HepG2 (cell line): Measurements from ENCODE around the gene PIP5KL1. TPM values are rescaled to one million over a fixed set of nuclear protein-coding genes. Genes with fewer than 3 reads are reported as not detected.

Experiments used
- FOXK2 ChIP-seq: fragments of 450-650 bp; IDR thresholded peaks from 2 replicates; pipeline ENCODE4 v1.6.1; 2016
- FOXO1 ChIP-seq: sonication (generic); formaldehyde crosslinking; IDR thresholded peaks from 2 replicates; pipeline ENCODE4 v1.4.0; 2020; ENCODE audit warnings: missing genetic modification reagents
- GABPB1 ChIP-seq: IDR thresholded peaks from 2 replicates; pipeline ENCODE4 v1.6.1; 2016; ENCODE audit warnings: mild to moderate bottlenecking, missing genetic modification reagents, moderate library complexity, missing compliant biosample characterization
- HOXA5 ChIP-seq: sonication (generic); formaldehyde crosslinking; IDR thresholded peaks from 2 replicates; pipeline ENCODE4 v1.4.0; 2020; ENCODE audit warnings: missing genetic modification reagents
- JUN ChIP-seq: sonication (generic); formaldehyde crosslinking; IDR thresholded peaks from 2 replicates; pipeline ENCODE4 v1.4.0; 2020; ENCODE audit warnings: mild to moderate bottlenecking, missing genetic modification reagents
- KLF12 ChIP-seq: sonication (generic); formaldehyde crosslinking; IDR thresholded peaks from 2 replicates; pipeline ENCODE4 v1.4.0; 2020; ENCODE audit warnings: missing genetic modification reagents, borderline replicate concordance
- NFYB ChIP-seq: sonication (generic); formaldehyde crosslinking; IDR thresholded peaks from 2 replicates; pipeline ENCODE4 v1.4.0; 2020; ENCODE audit warnings: missing genetic modification reagents
- POLR2AphosphoS5 ChIP-seq: IDR thresholded peaks from 2 replicates; pipeline ENCODE4 v1.6.1; 2012; ENCODE audit warnings: low read depth, low read length
- TCF12 ChIP-seq, 2 experiments: fragments of 450-650 bp in 1 of 2; sonication (generic) in 1 of 2; formaldehyde crosslinking in 1 of 2; IDR thresholded peaks; 2 replicates each; pipeline versions ENCODE4 v1.6.1 to v1.8.0; 2017 to 2022; ENCODE audit warnings: antibody characterized with exemption in 1 of 2, mild to moderate bottlenecking in 1 of 2, missing genetic modification reagents in 1 of 2, moderate library complexity in 1 of 2
- ZFYVE20 ChIP-seq: sonication (generic); formaldehyde crosslinking; IDR thresholded peaks from 2 replicates; pipeline ENCODE4 v1.8.0; 2023; ENCODE audit warnings: low read depth, mild to moderate bottlenecking, moderate library complexity, missing genetic modification reagents, borderline replicate concordance
- ZNF282 ChIP-seq: fragments of 450-650 bp; IDR thresholded peaks from 2 replicates; pipeline ENCODE4 v1.6.1; 2018; ENCODE audit not compliant: partially characterized antibody
- ZNF446 ChIP-seq: sonication (generic); formaldehyde crosslinking; IDR thresholded peaks from 2 replicates; pipeline ENCODE4 v1.5.0; 2020; ENCODE audit warnings: mild to moderate bottlenecking, missing genetic modification reagents
- ZNF567 ChIP-seq: sonication (generic); formaldehyde crosslinking; IDR thresholded peaks from 2 replicates; pipeline ENCODE4 v1.8.1; 2023; ENCODE audit warnings: mild to moderate bottlenecking, missing genetic modification reagents, borderline replicate concordance
- ZNF569 ChIP-seq: sonication (generic); formaldehyde crosslinking; IDR thresholded peaks from 2 replicates; pipeline ENCODE4 v1.5.0; 2020; ENCODE audit warnings: mild to moderate bottlenecking, missing genetic modification reagents, moderate library complexity, borderline replicate concordance
- ZSCAN25 ChIP-seq: sonication (generic); formaldehyde crosslinking; IDR thresholded peaks from 2 replicates; pipeline ENCODE4 v1.8.0; 2022; ENCODE audit warnings: mild to moderate bottlenecking, missing genetic modification reagents
- ZSCAN9 ChIP-seq: IDR thresholded peaks from 2 replicates; pipeline ENCODE4 v1.6.1; 2016; ENCODE audit warnings: borderline replicate concordance
- polyA plus RNA-seq, 8 experiments: library from polyadenylated mRNA; depleted of rRNA in 3 of 8; stranded (reverse) in 7 of 8; unstranded in 1 of 8; fragments of >200 nt; fragmentation: Illumina TruSeq in 4 of 8; extraction: Trizol in 4 of 8; gene quantifications; 2 replicates each; pipeline versions ENCODE4 v1.2.1 to v1.2.3, GENCODE V29; 2011 to 2016; ENCODE audit warnings: low read depth in 4 of 8, missing spikeins in 1 of 8, mixed read lengths in 1 of 8; ENCODE audit not compliant: insufficient read depth in 1 of 8
- total RNA-seq, 5 experiments: library from RNA; depleted of rRNA; stranded (reverse); fragments of >200 nt; fragmentation: Illumina TruSeq; extraction: Trizol; gene quantifications; 2 replicates each; pipeline ENCODE4 v1.2.3, GENCODE V29; 2016; ENCODE audit warnings: low read depth in 1 of 5
- TF ChIP-seq, protein P1 (sequence below): sonication (generic); formaldehyde crosslinking; IDR thresholded peaks from one replicate; pipeline ENCODE4 v1.5.1; 2020; ENCODE audit warnings: mild to moderate bottlenecking, missing genetic modification reagents; ENCODE audit errors: not compliant biosample characterization
- TF ChIP-seq, protein P2 (sequence below): sonication (generic); formaldehyde crosslinking; IDR thresholded peaks from 2 replicates; pipeline ENCODE4 v1.5.1; 2020; ENCODE audit warnings: missing genetic modification reagents, mild to moderate bottlenecking, borderline replicate concordance
- TF ChIP-seq, protein P3 (sequence below): sonication (generic); formaldehyde crosslinking; conservative IDR thresholded peaks from 2 replicates; pipeline ENCODE4 v1.4.0; 2020; ENCODE audit warnings: missing genetic modification reagents

The PIP5KL1 gene
- total and polyA plus RNA-seq, 2 of the 13 experiments (the other 11 are each of a cell fraction or from before 2014, with no cell fraction given) = 0.20 to 0.49 TPM

DNA sequence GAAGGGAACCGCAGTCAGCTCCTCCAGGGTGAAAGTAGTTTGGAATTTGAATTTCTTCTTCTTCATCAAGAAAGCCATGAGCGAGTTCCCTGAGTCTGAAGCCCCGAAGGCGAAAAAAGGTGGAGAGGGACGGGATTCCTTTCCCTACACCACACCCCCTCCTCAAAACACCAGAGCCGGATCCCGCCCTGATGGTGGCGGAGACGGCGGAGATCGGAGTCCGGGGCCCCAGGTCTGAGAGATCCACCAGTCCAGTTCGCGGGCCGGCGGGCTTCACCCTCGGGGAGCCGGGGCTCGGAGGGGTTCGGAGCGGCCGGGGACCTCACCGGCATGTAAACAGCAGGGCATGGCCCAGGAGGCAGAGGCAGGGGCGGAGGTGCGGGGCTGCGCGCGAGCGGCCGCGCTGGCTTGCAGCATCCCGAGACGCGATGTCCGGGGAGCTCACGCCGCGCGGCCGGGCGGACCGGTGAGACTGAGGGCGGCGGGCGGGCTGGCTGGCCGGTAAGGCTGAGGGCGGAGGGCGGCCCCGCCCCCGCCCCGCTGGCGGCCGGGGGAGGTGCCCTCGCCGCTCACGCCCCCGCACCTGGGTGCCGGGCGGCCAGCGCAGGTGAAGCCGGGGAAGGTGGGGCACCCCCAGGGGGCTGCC lies 49.6 kb upstream of the PIP5KL1 start (continued):
- TF ChIP-seq, protein P1, sequence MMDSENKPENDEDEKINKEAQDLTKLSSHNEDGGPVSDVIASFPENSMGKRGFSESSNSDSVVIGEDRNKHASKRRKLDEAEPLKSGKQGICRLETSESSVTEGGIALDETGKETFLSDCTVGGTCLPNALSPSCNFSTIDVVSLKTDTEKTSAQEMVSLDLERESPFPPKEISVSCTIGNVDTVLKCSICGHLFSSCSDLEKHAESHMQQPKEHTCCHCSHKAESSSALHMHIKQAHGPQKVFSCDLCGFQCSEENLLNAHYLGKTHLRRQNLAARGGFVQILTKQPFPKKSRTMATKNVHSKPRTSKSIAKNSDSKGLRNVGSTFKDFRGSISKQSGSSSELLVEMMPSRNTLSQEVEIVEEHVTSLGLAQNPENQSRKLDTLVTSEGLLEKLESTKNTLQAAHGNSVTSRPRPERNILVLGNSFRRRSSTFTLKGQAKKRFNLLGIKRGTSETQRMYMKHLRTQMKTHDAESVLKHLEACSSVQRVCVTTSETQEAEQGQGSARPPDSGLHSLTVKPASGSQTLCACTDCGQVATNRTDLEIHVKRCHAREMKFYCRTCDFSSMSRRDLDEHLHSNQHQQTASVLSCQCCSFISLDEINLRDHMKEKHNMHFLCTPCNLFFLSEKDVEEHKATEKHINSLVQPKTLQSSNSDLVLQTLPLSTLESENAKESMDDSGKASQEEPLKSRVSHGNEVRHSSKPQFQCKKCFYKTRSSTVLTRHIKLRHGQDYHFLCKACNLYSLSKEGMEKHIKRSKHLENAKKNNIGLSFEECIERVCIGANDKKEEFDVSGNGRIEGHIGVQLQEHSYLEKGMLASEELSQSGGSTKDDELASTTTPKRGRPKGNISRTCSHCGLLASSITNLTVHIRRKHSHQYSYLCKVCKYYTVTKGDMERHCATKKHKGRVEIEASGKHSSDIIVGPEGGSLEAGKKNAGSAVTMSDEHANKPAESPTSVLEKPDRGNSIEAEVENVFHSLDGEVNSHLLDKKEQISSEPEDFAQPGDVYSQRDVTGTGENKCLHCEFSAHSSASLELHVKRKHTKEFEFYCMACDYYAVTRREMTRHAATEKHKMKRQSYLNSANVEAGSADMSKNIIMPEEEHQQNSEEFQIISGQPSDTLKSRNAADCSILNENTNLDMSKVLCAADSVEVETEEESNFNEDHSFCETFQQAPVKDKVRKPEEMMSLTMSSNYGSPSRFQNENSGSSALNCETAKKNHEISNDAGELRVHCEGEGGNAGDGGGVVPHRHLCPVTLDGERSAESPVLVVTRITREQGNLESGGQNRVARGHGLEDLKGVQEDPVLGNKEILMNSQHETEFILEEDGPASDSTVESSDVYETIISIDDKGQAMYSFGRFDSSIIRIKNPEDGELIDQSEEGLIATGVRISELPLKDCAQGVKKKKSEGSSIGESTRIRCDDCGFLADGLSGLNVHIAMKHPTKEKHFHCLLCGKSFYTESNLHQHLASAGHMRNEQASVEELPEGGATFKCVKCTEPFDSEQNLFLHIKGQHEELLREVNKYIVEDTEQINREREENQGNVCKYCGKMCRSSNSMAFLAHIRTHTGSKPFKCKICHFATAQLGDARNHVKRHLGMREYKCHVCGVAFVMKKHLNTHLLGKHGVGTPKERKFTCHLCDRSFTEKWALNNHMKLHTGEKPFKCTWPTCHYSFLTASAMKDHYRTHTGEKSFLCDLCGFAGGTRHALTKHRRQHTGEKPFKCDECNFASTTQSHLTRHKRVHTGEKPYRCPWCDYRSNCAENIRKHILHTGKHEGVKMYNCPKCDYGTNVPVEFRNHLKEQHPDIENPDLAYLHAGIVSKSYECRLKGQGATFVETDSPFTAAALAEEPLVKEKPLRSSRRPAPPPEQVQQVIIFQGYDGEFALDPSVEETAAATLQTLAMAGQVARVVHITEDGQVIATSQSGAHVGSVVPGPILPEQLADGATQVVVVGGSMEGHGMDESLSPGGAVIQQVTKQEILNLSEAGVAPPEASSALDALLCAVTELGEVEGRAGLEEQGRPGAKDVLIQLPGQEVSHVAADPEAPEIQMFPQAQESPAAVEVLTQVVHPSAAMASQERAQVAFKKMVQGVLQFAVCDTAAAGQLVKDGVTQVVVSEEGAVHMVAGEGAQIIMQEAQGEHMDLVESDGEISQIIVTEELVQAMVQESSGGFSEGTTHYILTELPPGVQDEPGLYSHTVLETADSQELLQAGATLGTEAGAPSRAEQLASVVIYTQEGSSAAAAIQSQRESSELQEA (CRISPR knock-in tag) = no peak
- no peak for TF ChIP-seq POLR2AphosphoS5
- TF ChIP-seq HOXA5 (CRISPR knock-in tag) = peak; percentile 52; the same call in 1 of the 2 replicates
- no peak for TF ChIP-seq TCF12 (IDR thresholded peaks at IDR 0.05)
- TF ChIP-seq TCF12 (CRISPR knock-in tag; IDR thresholded peaks at IDR 0.05) = no peak
- TF ChIP-seq FOXO1 (CRISPR knock-in tag) = no peak
- TF ChIP-seq, protein P2, sequence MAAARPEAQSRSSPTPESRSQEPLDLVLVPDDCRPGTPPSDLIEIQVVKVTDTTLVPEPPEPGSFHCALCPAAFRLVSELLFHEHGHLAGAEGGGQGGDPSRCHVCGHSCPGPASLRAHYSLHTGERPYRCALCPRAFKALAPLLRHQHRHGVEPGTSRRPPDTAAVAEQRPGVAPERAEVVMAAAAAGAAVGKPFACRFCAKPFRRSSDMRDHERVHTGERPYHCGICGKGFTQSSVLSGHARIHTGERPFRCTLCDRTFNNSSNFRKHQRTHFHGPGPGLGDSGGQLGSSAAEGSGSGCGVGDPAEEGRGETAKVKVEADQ (CRISPR knock-in tag) = 0 out of 2 replicates have a peak, but pooled peaks have one; percentile 42
- TF ChIP-seq ZNF282 = no peak
- no peak for TF ChIP-seq KLF12 (CRISPR knock-in tag)
- no peak for TF ChIP-seq ZSCAN9 (CRISPR knock-in tag)
- no peak for TF ChIP-seq JUN (CRISPR knock-in tag)
- peak; percentile 8; the same call in 1 of the 2 replicates for TF ChIP-seq GABPB1
- TF ChIP-seq, protein P3, sequence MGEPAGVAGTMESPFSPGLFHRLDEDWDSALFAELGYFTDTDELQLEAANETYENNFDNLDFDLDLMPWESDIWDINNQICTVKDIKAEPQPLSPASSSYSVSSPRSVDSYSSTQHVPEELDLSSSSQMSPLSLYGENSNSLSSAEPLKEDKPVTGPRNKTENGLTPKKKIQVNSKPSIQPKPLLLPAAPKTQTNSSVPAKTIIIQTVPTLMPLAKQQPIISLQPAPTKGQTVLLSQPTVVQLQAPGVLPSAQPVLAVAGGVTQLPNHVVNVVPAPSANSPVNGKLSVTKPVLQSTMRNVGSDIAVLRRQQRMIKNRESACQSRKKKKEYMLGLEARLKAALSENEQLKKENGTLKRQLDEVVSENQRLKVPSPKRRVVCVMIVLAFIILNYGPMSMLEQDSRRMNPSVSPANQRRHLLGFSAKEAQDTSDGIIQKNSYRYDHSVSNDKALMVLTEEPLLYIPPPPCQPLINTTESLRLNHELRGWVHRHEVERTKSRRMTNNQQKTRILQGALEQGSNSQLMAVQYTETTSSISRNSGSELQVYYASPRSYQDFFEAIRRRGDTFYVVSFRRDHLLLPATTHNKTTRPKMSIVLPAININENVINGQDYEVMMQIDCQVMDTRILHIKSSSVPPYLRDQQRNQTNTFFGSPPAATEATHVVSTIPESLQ (CRISPR knock-in tag) = no peak
- no peak for TF ChIP-seq ZNF569
- TF ChIP-seq ZNF446 (CRISPR knock-in tag) = 0 out of 2 replicates have a peak, but pooled peaks have one; percentile 35
- TF ChIP-seq ZFYVE20 (CRISPR knock-in tag) = 0 out of 2 replicates have a peak, but pooled peaks have one; percentile 25
- TF ChIP-seq NFYB (CRISPR knock-in tag) = no peak
- 0 out of 2 replicates have a peak, but pooled peaks have one; percentile 1 for TF ChIP-seq ZSCAN25 (CRISPR knock-in tag)
- TF ChIP-seq FOXK2 = no peak
- TF ChIP-seq ZNF567 (CRISPR knock-in tag) = no peak
